NCI-H460 (cell line): ENCODE data around the gene C1orf232. TPM values are rescaled to one million over a fixed set of nuclear protein-coding genes. Genes with fewer than 3 reads are reported as not detected.

Source experiments
- DNase-seq: peaks from one replicate; pipeline ENCODE4 v3.0.0-alpha.2; 2016; ENCODE audit warnings: low read depth; ENCODE audit errors: extremely low read depth
- total RNA-seq: library from RNA; depleted of rRNA; stranded (reverse); fragments of >200 nt; shearing (Covaris generic); gene quantifications from 2 replicates; pipeline ENCODE4 v1.2.3, GENCODE V29; 2014

The C1orf232 gene
- total RNA-seq, 1 experiment from 2014 or later = not detected

GRCh38 chr1:26180010-26180506 lies 11.3 kb upstream of the C1orf232 start:
- no peak for DNase-seq

DNA sequence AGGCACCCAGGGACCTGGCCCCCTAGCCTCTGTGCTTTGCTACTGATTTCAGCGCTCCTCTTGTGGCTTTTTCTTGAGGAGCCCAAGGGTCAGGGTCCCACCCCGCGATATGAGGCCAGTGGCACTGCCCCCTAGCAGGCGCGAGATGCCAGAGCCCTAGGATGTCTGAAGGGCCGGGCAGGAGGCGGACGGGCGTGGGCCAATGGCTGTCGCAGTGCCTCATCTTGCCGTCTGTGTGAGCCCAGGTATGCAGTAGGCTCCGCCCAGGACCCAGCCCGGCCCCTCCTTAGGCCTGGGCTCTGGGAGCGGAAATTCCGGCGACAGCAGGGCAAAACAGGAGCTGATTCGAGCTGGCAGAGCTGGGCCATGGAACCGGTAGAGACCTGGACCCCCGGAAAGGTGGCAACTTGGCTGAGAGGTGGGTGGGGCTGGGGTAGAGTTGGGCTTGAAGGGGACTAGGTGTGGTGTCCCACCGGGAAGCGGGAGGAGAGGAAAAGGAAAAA lies 8.5 kb upstream of the C1orf232 start, which contains the start of gene CNKSR1:
Gene CNKSR1, plus strand, starts transcription at position 310 of the 503 bp plus-strand sequence. Its CDS starts 57 bp downstream, at position 367.
- no peak for DNase-seq

DNA sequence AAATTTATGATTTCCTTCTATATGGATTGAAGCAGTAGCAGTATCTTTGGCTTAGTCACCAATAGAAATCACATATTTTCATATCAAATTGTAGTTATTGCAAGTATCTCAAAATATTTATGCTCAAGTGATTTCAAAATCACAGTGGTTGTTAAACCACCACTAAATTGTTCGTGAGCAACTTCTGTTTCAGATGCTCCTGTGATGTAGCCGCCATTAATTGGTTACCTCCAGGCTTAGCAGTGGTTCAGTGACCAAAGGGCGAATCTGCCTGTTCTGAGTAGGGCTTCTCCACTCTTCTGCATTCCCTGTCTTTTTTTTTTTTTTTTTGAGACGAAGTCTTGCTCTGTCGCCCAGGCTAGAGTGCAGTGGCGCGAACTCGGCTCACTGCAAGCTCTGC lies 6.6 kb upstream of the C1orf232 start:
- no peak for DNase-seq

- DNase-seq = no peak
Measured at GRCh38 chr1:26171084-26172072, 2.6 kb upstream of the C1orf232 start, which contains the start of gene ZNF593OS. TSS of gene ZNF593OS (minus strand) at chr1:26171832. CDS start at chr1:26171661, 171 bp downstream.

- DNase-seq = no peak
Measured at GRCh38 chr1:26170472-26170821, 1.7 kb upstream of the C1orf232 start.

DNA sequence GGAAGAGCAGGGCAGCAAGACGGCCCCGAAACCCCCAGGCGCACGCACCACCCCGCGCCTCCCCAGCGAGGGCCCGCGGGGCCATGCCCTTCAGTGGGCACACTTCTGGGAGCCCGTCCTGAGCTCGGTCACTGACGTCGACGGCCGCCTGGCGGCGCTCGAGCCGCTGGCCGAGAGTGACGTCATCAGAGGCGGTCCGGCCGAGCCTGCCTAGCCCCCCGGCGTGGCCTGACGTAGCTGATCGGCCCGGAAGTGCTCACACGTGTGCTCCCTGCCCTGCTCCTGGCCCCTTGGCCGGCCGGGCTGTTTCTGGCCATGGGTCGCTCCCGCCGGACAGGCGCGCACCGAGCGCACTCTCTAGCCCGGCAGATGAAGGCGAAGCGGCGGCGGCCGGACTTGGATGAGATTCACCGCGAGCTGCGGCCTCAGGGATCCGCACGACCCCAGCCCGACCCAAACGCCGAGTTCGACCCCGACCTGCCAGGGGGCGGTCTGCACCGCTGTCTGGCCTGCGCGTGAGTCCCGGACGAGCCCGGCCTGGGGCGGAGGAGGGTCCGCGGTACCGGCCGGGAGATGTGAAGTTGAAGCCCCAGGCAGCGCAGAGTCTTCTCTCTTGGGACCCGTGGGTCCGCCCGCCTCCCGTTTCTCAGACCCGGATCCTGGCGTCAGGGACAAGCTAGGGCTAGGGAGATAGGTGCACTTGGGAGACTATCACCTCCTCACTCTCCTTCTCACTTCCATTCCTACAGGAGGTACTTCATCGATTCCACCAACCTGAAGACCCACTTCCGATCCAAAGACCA lies 1.1 kb upstream of the C1orf232 start, which contains the start of gene ZNF593:
Gene ZNF593, plus strand, starts transcription at position 240 of the 803 bp plus-strand sequence. Its CDS starts 76 bp downstream, at position 316.
- DNase-seq = peak; percentile 84

DNA sequence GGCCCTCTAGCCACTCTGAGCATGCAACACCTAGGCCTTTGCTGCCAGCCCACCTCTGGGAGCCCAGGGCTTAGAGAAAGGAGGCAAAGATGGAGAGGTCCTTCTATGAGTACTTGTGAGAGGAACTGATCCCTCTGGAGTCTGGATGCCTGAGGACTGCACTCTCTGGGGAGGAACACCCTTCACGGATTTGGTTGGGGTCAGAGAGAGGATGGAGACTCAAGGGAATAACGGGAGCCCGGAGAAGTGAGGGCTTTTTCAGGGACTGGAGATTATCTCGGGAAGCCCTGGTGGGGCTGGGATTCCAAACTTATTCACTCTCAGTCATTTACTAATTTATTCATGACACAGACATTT lies 413 bp upstream of the C1orf232 start:
- no peak for DNase-seq

GRCh38 chr1:26166719-26167281 lies 2.0 kb downstream of the C1orf232 start:
- no peak for DNase-seq

- DNase-seq = no peak
Measured at GRCh38 chr1:26164861-26165842, 3.6 kb downstream of the C1orf232 start.

- DNase-seq = no peak
Measured at GRCh38 chr1:26164036-26164860, 4.5 kb downstream of the C1orf232 start.

DNA sequence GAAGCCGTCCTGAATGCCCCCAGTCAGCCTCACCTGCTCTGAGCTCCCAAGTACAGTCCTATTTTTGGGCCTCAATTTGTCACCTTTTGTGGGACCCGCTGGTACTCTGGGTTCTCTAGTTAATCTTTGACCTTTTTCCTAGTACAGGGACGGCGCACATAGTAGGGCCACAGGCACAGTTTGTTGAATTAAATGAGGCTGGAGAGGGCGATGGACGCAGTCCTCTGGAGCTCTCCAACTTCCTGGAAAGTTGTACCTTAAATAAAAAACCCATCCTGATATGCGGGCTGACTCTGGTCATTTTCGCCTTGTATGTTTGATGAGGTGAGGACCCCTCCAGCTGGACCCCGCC lies 5.1 kb downstream of the C1orf232 start:
- no peak for DNase-seq

DNA sequence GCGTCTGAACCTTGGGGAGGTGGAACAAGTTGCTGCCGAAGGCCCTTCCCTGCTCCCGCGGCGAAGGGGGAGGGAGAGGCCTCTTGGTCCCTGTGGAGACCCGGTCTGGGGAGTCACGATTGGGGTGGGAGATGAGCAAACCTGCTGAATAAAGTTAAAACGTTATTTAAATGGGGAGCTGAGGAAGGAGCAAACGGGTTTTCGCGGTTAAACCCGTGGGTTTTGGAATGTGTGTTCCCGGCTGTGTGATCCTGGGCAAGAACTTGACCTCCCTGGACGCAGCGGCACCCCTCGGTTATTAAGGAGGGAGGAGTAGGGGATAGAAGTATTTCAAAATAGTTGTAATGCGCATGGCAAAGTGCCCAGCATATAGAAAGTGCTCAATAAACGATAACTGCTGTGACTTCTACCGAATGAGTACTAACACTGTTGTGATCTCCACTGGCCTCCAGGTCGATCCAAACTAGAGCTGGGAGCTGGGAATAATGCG lies 6.5 kb downstream of the C1orf232 start:
- DNase-seq = no peak

- peak; percentile 34 for DNase-seq
Measured at GRCh38 chr1:26161415-26162219, 7.1 kb downstream of the C1orf232 start.

DNA sequence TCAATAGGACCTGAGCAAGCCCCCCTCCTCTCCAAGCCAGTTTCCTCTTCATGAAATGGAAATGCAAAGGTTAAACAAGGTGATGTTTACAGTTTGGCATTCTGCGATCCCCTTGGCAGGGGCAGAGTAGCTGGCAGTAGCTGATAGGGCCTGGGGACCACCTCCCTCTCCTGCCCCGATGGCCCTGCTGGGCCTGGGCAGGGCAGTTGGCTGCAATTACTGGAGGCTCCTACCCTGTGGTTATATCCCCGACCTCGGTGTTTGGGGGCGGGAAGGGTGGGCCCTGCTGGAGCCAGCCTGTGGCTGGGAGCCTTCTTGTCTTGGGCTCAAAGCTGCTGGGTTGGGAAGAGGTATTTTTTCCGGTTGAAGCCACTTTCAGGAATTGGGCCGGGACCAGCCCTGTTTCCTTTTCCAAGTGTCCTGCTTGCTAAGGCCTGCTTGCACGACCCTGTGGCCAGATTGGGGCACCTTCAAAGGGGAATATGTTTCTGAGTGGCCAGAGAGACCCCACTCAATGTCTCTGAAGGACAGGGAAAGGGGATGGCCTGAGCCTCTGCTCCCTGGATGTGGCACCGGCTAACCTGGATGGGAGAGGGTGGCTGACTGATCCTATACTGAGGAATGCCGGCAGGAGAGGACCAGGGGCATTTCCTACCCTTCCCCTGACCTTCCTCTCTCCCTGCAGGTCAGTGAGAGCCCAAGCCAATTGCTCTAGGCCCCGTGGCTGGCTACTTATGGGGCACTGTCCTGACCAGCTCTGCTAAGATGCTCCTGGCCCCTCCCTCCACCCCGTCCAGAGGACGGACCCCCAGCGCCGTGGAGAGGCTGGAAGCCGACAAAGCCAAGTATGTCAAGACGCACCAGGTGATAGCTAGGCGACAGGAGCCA lies 8.0 kb downstream of the C1orf232 start:
- no peak for DNase-seq

GRCh38 chr1:26159743-26160039 lies 9.1 kb downstream of the C1orf232 start:
- no peak for DNase-seq

GRCh38 chr1:26158908-26159742 lies 9.6 kb downstream of the C1orf232 start, which contains the start of gene FAM110D:
TSS of gene FAM110D (plus strand) at chr1:26159079. CDS start at chr1:26161292, 2,213 bp downstream.
- DNase-seq = no peak
